ENCODE data around the gene ZNF827.

DNA sequence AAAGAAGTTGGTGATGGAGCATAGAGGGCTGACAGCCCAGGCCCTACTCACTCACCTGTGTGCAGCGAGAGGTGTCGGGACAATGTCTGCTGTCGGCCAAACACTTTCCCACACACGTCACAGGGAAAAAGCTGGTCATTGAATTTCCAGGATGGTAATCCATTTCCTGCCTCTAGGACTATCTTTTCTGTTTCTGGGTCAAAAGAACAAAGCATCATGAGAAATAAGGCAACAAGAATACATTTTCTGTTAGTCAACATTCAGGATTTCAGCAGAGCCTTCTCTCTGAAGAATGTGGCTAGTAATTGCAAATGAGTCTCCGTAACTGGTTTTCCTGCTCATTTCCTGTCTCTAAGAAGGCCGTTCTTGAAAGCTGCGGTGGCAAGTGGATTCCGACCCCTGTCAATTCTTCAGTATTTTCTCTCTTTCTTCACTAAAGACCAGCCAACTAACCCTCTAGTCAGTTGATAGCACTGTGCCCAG, 159.3 kb downstream of the ZNF827 start:
- TF ChIP-seq ZNF274 (IDR thresholded peaks at IDR 0.05; ENCODE audit: low read depth, low read length) (no peak), YY1 (IDR thresholded peaks at IDR 0.05; ENCODE audit: insufficient read depth, insufficient read length) (no peak), SUZ12 (IDR thresholded peaks at IDR 0.05; ENCODE audit: extremely low read depth, insufficient read depth, insufficient read length) (no peak)

Measured in NT2/D1 (cell line).